ENCODE results near the gene TRPM6.

Gene TRPM6

GRCh38 chr9:74683322-74683721 is 204.4 kb downstream of the TRPM6 start:
- DNase-seq (ENCODE audit: insufficient read length, low spot score) (no peak), FAIRE-seq (no peak)
- no peak for TF ChIP-seq POLR2A (IDR thresholded peaks at IDR 0.05; ENCODE audit: low read depth, low read length)

- FAIRE-seq, result peak; percentile 41
- DNase-seq (ENCODE audit: insufficient read length, low spot score), result no peak
- no peak for TF ChIP-seq POLR2A (IDR thresholded peaks at IDR 0.05; ENCODE audit: low read depth, low read length)
These were observed 205.8 kb downstream of the TRPM6 start for GRCh38 chr9:74681906-74682305.

DNA sequence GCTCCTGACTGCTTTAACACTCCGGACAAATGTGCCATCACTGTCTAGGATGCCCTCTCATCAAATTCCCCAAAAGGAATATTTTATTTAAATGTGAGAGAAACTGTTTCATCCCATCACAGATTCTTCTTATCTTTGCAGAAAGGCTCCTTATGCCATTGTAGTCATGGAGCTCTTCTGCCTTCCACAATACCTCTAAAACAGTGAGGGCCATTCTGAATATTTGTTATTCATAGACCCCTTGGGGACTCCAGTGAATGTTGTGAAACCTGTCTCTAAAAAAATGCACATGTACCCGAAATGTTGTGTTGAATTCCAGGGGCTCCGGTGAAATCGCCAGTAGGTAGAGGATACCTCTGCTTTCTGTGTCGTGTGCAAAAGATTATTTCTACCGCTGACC is 213.6 kb downstream of the TRPM6 start:
- TF ChIP-seq POLR2A (IDR thresholded peaks at IDR 0.05; ENCODE audit: low read depth, low read length), result no peak
- DNase-seq (ENCODE audit: insufficient read length, low spot score) (no peak), FAIRE-seq (no peak)

Measured in H54 (cell line).